Uterus (tissue), 2 donors: ENCODE data around the gene NDUFV2.

Experiments used
- POLR2A ChIP-seq, 2 donors: fragments of 450-650 bp; IDR thresholded peaks; one replicate each; pipeline ENCODE4 v1.6.1; 2016; ENCODE audit warnings: antibody characterized with exemption in 2 of 2, mild to moderate bottlenecking in 1 of 2, moderate library complexity in 1 of 2
- TF ChIP-seq, protein P1 (sequence below), 4 experiments: fragments of 200-600 bp in 2 of 4; fragments of 450-650 bp in 2 of 4; sonication (generic) in 2 of 4; IDR thresholded peaks; one replicate each; pipeline ENCODE4 v1.5.1; 2016 to 2019; ENCODE audit warnings: antibody characterized with exemption in 4 of 4, mild to moderate bottlenecking in 2 of 4, moderate library complexity in 1 of 4

GRCh38 chr18:9105420-9105819 lies 2.9 kb downstream of the NDUFV2 start:
- TF ChIP-seq, protein P1, sequence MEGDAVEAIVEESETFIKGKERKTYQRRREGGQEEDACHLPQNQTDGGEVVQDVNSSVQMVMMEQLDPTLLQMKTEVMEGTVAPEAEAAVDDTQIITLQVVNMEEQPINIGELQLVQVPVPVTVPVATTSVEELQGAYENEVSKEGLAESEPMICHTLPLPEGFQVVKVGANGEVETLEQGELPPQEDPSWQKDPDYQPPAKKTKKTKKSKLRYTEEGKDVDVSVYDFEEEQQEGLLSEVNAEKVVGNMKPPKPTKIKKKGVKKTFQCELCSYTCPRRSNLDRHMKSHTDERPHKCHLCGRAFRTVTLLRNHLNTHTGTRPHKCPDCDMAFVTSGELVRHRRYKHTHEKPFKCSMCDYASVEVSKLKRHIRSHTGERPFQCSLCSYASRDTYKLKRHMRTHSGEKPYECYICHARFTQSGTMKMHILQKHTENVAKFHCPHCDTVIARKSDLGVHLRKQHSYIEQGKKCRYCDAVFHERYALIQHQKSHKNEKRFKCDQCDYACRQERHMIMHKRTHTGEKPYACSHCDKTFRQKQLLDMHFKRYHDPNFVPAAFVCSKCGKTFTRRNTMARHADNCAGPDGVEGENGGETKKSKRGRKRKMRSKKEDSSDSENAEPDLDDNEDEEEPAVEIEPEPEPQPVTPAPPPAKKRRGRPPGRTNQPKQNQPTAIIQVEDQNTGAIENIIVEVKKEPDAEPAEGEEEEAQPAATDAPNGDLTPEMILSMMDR (IDR thresholded peaks at IDR 0.05), result no peak
- TF ChIP-seq POLR2A (IDR thresholded peaks at IDR 0.05), result no peak
